GM19395 (cell line): ENCODE results near the gene PPIL3.

Source experiments
- ATAC-seq: cut with Tn5 transposase; IDR thresholded peaks from one replicate; pipeline ENCODE4 v1.9.1; 2021; ENCODE audit warnings: mild to moderate bottlenecking, moderate library complexity; ENCODE audit not compliant: unreplicated experiment

The PPIL3 gene

DNA sequence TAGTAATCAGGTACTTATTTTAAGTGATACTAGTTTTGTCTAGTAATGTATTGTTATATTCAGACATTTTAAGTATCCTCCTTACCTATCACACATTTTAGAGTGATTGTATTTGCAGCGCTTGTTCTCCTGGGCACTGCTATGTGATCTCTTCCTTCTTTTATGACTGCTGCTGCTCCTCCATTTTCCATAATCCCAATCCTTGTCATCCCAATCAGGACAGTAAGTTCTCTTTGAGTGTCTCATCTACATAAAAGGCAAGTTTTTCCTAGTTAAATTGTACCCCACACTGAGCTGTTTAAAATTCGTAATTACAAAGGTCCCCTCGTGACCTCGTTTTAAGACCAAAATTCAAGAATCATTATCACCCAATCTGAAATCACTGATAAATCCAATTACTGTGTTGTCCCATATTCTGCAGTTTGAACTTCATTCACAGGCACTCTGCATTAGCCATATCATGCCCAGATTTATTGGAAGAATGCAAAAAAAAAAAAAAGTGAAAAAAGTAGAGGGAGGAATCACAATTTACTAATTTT is 27.2 kb downstream of the PPIL3 start:
- ATAC-seq = no peak

- no peak for ATAC-seq
Observed at GRCh38 chr2:200860092-200860795, 28.6 kb downstream of the PPIL3 start.

DNA sequence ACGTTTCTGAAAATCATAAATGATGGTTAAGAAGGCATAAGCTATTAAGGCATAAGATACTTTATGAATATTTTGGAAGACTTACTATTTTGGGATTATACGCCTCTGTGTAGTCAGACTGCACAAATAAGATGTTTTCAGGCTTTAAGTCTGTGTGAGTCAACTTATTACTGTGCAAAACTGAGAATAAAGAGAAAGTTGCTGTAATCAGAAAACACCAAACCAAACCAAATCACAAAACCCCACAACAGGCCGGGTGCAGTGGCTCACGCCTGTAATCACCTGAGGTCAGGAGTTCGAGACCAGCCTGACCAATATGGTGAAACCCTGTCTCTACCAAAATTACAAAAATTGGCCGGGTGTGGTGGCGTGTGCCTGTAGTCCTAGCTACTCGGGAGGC is 32.1 kb downstream of the PPIL3 start:
- ATAC-seq = no peak

GRCh38 chr2:200852605-200853004 is 36.3 kb downstream of the PPIL3 start:
- no peak for ATAC-seq

DNA sequence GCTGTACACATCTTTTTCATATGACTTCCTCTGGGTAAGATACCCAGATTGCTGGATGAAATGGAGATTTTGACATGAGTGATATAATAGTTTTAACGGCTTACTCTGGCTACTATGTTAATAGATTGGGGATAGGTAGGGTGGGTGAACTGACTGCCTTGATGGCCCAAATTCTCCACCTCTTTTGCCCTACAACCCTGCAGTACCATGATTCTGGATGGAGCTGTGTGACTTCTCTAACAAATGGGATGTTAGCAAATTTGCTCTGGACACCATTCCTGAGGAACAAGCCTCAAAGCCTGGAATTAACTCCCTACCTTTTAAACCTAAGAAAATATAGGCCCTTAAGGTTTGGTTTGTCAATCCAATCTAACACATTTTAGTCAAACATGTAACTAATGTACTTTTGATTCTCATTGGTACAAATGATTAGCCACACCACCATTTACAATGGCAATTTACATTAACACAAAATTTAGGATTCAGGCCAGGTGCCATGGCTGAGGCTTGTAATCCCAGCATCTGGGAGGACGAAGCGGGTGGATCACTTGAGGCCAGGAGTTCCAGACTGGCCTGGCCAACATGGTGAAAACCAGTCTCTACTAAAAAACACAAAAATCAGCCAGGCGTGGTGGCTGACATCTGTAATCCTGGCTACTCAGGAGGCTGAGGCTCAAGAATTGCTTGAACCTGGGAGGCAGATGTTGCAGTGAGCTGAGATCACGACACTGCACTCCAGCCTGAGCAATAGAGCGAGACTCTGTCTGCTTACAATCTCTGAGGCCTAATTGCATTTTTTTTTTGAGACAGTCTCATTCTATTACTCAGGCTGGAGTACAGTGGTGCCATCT is 37.3 kb downstream of the PPIL3 start:
- no peak for ATAC-seq

- ATAC-seq = no peak
Observed at GRCh38 chr2:200850512-200851256, 38.2 kb downstream of the PPIL3 start.

DNA sequence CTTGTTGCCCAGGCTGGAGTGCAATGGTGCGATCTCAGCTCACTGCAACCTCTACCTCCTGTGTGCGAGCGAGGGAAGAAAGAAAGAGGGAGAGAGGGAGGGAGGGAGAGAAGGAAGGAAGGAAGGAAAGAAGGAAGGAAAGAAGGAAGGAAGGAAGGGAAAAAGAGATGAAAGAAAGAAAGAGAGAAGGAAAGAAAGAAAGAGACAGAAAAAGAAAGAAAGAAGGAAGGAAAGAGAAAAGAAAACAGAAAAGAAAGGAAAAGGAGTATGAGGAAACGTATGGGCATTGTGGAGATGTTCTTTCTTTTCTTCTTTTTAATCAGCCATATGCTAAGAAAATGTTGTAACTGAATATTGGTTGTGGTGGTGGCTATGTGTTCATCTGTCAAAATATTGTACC is 40.9 kb downstream of the PPIL3 start:
- no peak for ATAC-seq

DNA sequence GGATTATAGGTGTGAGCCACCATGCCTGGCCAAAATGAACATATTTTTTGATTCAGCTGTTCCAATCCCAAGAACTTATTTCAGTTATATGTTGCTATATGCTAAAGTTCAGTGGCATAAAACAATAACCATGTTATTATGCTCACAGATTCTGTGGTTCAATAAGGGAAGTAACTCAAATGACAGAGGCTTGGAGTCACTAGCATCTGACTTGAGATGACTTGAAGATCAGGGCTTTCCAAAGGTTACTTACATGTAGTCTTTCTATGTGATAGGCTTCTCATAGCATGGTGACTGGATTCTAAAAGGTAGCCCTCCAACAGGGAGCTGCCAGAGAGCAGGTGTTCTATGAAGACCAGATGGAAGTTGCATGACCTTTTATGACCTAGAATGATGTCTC is 41.6 kb downstream of the PPIL3 start:
- no peak for ATAC-seq

- ATAC-seq = no peak
Observed at GRCh38 chr2:200845669-200846325, 43.1 kb downstream of the PPIL3 start.

DNA sequence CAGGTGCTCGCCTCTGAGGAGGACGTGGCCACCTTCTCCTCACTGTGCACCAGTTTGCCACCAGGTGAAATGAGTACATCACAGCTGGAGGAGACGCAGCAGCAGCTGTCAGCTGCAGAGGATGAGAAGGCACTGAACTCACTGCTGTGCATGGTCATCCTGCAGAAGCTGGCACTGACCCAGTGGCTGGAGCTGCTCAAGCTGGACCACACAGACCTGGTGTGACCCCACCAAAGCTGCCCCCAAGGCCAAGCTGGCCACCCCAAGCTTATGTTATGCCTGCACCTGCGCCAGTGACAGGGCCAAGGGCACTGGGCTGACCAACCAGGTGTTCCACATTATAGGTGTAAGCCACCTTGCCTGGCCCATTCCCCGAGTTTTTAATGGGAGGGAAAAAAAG is 43.7 kb downstream of the PPIL3 start:
- ATAC-seq = no peak

GRCh38 chr2:200843993-200844948 is 44.6 kb downstream of the PPIL3 start:
- no peak for ATAC-seq

GRCh38 chr2:200839513-200839912 is 49.4 kb downstream of the PPIL3 start:
- no peak for ATAC-seq

- ATAC-seq = no peak
Observed at GRCh38 chr2:200834701-200835100, 54.2 kb downstream of the PPIL3 start.

DNA sequence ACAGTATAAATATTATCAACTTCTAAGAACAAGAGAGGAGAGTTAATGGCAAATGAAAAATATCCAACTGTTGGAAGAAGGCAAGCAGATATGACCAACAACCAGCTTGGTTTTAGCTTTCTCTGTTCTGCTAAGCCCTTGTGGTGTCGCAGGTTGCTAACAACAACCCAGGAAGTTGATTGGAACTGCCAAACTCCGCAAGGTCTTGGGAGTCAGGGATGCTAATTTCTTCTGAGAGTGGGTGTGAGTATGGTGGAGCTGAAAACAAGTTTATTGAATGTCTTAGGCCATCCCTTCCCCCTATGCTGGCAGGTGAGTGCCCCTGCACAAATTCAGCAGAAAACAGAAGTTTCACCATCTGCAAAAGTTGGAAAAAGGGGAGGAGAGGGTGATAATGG is 59.6 kb downstream of the PPIL3 start:
- no peak for ATAC-seq

- ATAC-seq = no peak
Observed at GRCh38 chr2:200828572-200829257, 60.2 kb downstream of the PPIL3 start.

DNA sequence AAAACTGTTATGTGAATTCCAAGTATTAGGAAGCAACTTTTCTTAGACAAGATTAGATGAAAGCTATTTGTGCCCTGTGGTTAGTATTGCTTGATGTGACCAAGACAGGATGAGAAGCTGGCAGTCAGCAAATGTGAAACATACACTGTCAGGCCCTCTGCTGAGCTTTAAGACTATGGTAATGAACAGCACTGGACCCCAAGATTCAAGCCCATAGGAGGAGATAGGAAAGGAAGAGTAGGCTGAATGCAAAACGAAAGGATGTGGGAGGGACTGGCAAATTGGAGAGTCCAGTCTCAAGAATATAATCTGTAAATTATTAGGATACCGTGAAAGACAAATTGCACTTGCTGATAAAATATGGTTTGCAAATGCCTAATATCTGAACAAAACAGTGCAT is 60.8 kb downstream of the PPIL3 start:
- ATAC-seq = no peak

GRCh38 chr2:200821686-200822245 is 67.1 kb downstream of the PPIL3 start:
- ATAC-seq = no peak
